ENCODE results near the gene CDC34. TPM values are rescaled to one million over a fixed set of nuclear protein-coding genes. Genes with fewer than 3 reads are reported as not detected.

The CDC34 gene
- total RNA-seq, 1 experiment from 2014 or later, result 87.4 TPM

DNA sequence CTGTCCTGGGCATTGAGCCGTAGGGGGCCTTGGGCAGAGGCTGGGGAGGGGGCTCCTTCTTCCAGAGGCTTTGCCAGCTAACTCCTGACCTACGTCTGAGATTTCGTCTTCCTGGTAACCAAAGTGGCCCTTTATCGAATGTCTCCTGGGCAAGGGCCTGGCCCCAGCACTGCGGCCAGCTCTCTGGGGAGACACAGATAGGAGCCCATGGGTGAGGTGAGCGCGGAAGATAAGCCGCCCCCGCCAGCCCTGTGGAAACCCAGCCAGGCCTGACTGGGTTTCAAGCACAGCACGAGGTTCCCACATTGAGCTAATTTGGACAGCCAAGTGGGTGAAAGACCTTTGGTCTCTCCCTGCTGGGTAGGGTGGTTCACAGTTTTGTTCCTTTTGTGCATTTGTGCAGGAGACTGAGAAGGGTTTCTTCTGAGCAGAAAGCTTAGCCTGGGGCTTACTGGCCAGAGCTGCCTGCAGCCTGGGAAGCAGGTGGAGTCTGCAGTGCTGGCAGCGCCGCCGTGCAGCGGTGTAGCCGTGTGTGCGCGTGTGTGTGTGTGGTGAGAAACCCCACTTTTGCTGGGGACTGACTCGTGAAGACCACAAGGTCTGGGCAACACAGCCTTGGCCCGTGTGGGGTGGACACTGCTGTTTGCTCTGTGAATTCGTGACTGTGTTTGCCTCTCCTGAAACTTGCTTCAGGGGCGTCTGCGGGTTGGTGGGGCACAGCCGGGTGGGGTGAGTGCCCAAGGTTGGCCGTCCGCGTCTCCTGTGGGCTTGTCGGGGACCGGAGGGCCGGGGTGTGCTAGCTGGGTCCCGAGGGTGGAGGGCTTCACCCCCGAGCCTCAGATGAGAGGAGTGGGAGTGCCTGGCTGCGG is 43.3 kb downstream of the CDC34 start:
- Histone ChIP-seq H3K27ac (ENCODE audit: low read depth, low read length) (peak overlapping the region; percentile 31; the same call in 1 of the 2 replicates), H3K4me3 (replicated peaks in 1 of 2; ENCODE audit: low read depth in 1 of 2, low read length in 2 of 2) (no peak overlapping the region), H3K9me3 (ENCODE audit: control insufficient read depth in 1 of 2, insufficient read depth in 1 of 2, low read depth in 1 of 2, low read length in 2 of 2) (no peaks in the 10 kb centered on the region), H3K9ac (ENCODE audit: low read length) (no peak overlapping the region), H3K4me2 (ENCODE audit: low read length) (peak overlapping the region; percentile 7; the same call in 1 of the 2 replicates), H3K36me3 (ENCODE audit: control insufficient read depth in 1 of 2, insufficient read depth in 2 of 2, low read length in 2 of 2) (peaks cover 6 to 33% of the 10 kb centered on the region in 2 experiments; a peak in 2 of 4 replicates), H4K20me1 (ENCODE audit: insufficient read depth) (peaks cover 6% of the 10 kb centered on the region; the same call in 1 of the 2 replicates), H2AFZ (ENCODE audit: low read depth, low read length, poor library complexity, severe bottlenecking) (no peak overlapping the region), H3K27me3 (ENCODE audit: insufficient read depth, low read length) (no peaks in the 10 kb centered on the region), H3K79me2 (ENCODE audit: insufficient read depth, low read length) (peaks cover 75% of the 10 kb centered on the region), H3K4me1 (ENCODE audit: control insufficient read depth in 1 of 2, insufficient read depth in 2 of 2, low read length in 2 of 2) (peaks cover 3 to 34% of the 10 kb centered on the region in 2 experiments; a peak in 3 of 4 replicates), H3K9me2 (ENCODE audit: insufficient read depth) (no peaks in the 10 kb centered on the region)
- ChIA-PET CTCF (interaction anchor here (0.8 to 1.0 kb wide), 2 partner anchors 9 to 10 kb away, joined by 3 to 4 read pairs; no protein-coding TSS in a partner anchor), POLR2A (interaction anchor here (0.6 kb wide), 1 partner anchor 49 kb away, joined by 3 read pairs; no protein-coding TSS in a partner anchor), RAD21 (ENCODE audit: low non-redundant PET in 1 of 2, low total read pairs in 2 of 2, uncharacterized antibody in 2 of 2, unreplicated experiment in 2 of 2) (no interaction called here)
- TF ChIP-seq POLR2AphosphoS5 (IDR thresholded peaks at IDR 0.05; ENCODE audit: low read depth, low read length) (no peak), EZH2phosphoT487 (IDR thresholded peaks at IDR 0.05; ENCODE audit: borderline replicate concordance) (no peak), ZFX (IDR thresholded peaks at IDR 0.05) (no peak), MAX (IDR thresholded peaks at IDR 0.05) (no peak), ELF1 (IDR thresholded peaks at IDR 0.05; ENCODE audit: borderline replicate concordance, low read depth) (no peak), SIN3A (IDR thresholded peaks at IDR 0.05; ENCODE audit: low read depth) (no peak), ZNF274 (IDR thresholded peaks at IDR 0.05; ENCODE audit: low read depth, low read length) (no peak), REST (IDR thresholded peaks at IDR 0.05; ENCODE audit: low read depth) (no peak), EZH2 (IDR thresholded peaks at IDR 0.05) (no peak)
- TF ChIP-seq, protein P1, sequence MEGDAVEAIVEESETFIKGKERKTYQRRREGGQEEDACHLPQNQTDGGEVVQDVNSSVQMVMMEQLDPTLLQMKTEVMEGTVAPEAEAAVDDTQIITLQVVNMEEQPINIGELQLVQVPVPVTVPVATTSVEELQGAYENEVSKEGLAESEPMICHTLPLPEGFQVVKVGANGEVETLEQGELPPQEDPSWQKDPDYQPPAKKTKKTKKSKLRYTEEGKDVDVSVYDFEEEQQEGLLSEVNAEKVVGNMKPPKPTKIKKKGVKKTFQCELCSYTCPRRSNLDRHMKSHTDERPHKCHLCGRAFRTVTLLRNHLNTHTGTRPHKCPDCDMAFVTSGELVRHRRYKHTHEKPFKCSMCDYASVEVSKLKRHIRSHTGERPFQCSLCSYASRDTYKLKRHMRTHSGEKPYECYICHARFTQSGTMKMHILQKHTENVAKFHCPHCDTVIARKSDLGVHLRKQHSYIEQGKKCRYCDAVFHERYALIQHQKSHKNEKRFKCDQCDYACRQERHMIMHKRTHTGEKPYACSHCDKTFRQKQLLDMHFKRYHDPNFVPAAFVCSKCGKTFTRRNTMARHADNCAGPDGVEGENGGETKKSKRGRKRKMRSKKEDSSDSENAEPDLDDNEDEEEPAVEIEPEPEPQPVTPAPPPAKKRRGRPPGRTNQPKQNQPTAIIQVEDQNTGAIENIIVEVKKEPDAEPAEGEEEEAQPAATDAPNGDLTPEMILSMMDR (IDR thresholded peaks at IDR 0.05 in 2 of 3, conservative IDR thresholded peaks at IDR 0.05 in 1 of 3; ENCODE audit: borderline replicate concordance in 1 of 3, insufficient read depth in 1 of 3, low read depth in 2 of 3, low read length in 2 of 3), result no peak
- TF ChIP-seq, protein P2, sequence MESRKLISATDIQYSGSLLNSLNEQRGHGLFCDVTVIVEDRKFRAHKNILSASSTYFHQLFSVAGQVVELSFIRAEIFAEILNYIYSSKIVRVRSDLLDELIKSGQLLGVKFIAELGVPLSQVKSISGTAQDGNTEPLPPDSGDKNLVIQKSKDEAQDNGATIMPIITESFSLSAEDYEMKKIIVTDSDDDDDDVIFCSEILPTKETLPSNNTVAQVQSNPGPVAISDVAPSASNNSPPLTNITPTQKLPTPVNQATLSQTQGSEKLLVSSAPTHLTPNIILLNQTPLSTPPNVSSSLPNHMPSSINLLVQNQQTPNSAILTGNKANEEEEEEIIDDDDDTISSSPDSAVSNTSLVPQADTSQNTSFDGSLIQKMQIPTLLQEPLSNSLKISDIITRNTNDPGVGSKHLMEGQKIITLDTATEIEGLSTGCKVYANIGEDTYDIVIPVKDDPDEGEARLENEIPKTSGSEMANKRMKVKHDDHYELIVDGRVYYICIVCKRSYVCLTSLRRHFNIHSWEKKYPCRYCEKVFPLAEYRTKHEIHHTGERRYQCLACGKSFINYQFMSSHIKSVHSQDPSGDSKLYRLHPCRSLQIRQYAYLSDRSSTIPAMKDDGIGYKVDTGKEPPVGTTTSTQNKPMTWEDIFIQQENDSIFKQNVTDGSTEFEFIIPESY (IDR thresholded peaks at IDR 0.05; ENCODE audit: extremely low read depth, insufficient replicate concordance, low read length), result no peak
- TF ChIP-seq, protein P3, sequence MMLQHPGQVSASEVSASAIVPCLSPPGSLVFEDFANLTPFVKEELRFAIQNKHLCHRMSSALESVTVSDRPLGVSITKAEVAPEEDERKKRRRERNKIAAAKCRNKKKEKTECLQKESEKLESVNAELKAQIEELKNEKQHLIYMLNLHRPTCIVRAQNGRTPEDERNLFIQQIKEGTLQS (IDR thresholded peaks at IDR 0.05), result no peak
- no peak for ATAC-seq
- no TSS peak for BruUV-seq (replicated peaks)
- intact Hi-C loops (cut with micrococcal nuclease), result no loop called here
- no peak for DNase-seq (ENCODE audit: low read depth, low spot score)
